ENCODE results near the gene DDX41.

GRCh38 chr5:177477701-177478477, 38.9 kb downstream of the DDX41 start:
- no peak for TF ChIP-seq CTCF (conservative IDR thresholded peaks at IDR 0.05)
- no peak for TF ChIP-seq ZFX (IDR thresholded peaks at IDR 0.05)
